Left lung (tissue), 10 donors: Measurements from ENCODE around the gene C21orf91. TPM values are rescaled to one million over a fixed set of nuclear protein-coding genes. Genes with fewer than 3 reads are reported as not detected.
A peak's percentile ranks its signal among the peaks of the same experiment; 100 is the strongest.

Experiments used
- ATAC-seq: fragments of 200-7000 bp; cut with Tn5 transposase; one replicate; pipeline ENCODE4 v1.9.1; 2020; ENCODE audit warnings: moderate library complexity
- DNase-seq, 4 donors: peaks; one replicate each; pipeline ENCODE4 v3.0.0-alpha.2; 2013 to 2020
- H3K27ac ChIP-seq, 2 donors: fragments of 200-600 bp; sonication (generic) in 1 of 2; one replicate each; pipeline versions ENCODE4 v1.5.0 to v1.8.0; 2020 to 2021
- H3K27me3 ChIP-seq, 2 donors: fragments of 200-600 bp; sonication (generic) in 1 of 2; one replicate each; pipeline versions ENCODE4 v1.5.0 to v1.8.0; 2020 to 2021
- H3K36me3 ChIP-seq, 2 donors: fragments of 200-600 bp; sonication (generic) in 1 of 2; one replicate each; pipeline versions ENCODE4 v1.5.0 to v1.8.0; 2020 to 2021
- H3K4me1 ChIP-seq, 2 donors: fragments of 200-600 bp; one replicate each; pipeline ENCODE4 v1.8.0; 2021
- H3K4me3 ChIP-seq, 2 donors: fragments of 200-600 bp; sonication (generic) in 1 of 2; one replicate each; pipeline versions ENCODE4 v1.5.0 to v1.8.0; 2020 to 2021; ENCODE audit warnings: mild to moderate bottlenecking in 1 of 2
- H3K9me3 ChIP-seq, 2 donors: fragments of 200-600 bp; sonication (generic) in 1 of 2; one replicate each; pipeline versions ENCODE4 v1.5.0 to v1.8.0; 2020 to 2021
- intact Hi-C, 2 donors: fragments of 100-400 bp; cut with DNase I; formaldehyde crosslinking; loops; one replicate each; pipeline versions ENCODE4 v1.11.2 to v1.14.2; 2022
- polyA plus RNA-seq, 6 donors: library from polyadenylated mRNA; unstranded; fragments of 120-200 nt; gene quantifications; one replicate each; pipeline ENCODE4 v1.2.1, GENCODE V29; 2013; ENCODE audit not compliant: insufficient read length in 6 of 6
- total RNA-seq, 2 donors: library from RNA; stranded (reverse); fragmentation: NEBNext Ultra II Directional; extraction: Animal tissue kit (Norgen Biotek cat#: 25700); gene quantifications; one replicate each; pipeline ENCODE4 v1.2.1, GENCODE V29; 2021
- TF ChIP-seq, protein P1 (sequence below), 2 donors: fragments of 200-600 bp; sonication (generic) in 1 of 2; IDR thresholded peaks; one replicate each; pipeline versions ENCODE4 v1.5.0 to v1.8.0; 2021; ENCODE audit warnings: antibody characterized with exemption in 2 of 2
- donor health status: DM: no; HTN: yes; CAD: no.
- donor health status: DM: no; HTN: no; CAD: no.

The C21orf91 gene
- total and polyA plus RNA-seq, 8 donors, result 10.8 to 24.1 (median 20.5) TPM

DNA sequence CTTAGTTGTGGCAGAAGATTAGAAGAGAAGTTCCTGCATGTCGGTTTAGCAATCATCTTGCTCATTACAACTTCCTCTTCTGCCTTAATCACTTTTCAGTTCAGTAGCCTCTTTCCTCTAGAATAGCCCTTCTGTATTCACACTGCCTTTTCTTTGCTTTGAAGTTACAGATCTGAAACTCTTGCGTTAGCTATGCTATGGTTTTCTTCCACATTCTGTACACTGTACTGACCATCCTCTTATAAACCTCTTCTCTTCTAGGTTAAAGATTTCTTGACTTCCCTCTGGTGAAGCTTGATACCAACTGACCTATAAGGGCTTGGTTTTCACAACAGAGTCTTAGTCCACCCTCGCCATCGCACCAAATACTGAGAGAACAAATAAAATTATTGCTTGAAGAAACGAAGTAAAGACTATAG lies 35.0 kb downstream of the C21orf91 start:
- Histone ChIP-seq H3K36me3 (peaks cover 0 to 23% of the 10 kb centered on the region in 2 donors), H3K9me3 (no peaks in the 10 kb centered on the region), H3K27ac (peak overlapping the region in 1 of 2 donors; percentile 83), H3K4me3 (no peak overlapping the region), H3K4me1 (peaks cover 0 to 75% of the 10 kb centered on the region in 2 donors), H3K27me3 (no peaks in the 10 kb centered on the region)
- DNase-seq, result no peak
- TF ChIP-seq, protein P1, sequence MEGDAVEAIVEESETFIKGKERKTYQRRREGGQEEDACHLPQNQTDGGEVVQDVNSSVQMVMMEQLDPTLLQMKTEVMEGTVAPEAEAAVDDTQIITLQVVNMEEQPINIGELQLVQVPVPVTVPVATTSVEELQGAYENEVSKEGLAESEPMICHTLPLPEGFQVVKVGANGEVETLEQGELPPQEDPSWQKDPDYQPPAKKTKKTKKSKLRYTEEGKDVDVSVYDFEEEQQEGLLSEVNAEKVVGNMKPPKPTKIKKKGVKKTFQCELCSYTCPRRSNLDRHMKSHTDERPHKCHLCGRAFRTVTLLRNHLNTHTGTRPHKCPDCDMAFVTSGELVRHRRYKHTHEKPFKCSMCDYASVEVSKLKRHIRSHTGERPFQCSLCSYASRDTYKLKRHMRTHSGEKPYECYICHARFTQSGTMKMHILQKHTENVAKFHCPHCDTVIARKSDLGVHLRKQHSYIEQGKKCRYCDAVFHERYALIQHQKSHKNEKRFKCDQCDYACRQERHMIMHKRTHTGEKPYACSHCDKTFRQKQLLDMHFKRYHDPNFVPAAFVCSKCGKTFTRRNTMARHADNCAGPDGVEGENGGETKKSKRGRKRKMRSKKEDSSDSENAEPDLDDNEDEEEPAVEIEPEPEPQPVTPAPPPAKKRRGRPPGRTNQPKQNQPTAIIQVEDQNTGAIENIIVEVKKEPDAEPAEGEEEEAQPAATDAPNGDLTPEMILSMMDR (IDR thresholded peaks at IDR 0.05), result no peak
- ATAC-seq, result peak; percentile 53
- intact Hi-C loops, result no loop called here

DNA sequence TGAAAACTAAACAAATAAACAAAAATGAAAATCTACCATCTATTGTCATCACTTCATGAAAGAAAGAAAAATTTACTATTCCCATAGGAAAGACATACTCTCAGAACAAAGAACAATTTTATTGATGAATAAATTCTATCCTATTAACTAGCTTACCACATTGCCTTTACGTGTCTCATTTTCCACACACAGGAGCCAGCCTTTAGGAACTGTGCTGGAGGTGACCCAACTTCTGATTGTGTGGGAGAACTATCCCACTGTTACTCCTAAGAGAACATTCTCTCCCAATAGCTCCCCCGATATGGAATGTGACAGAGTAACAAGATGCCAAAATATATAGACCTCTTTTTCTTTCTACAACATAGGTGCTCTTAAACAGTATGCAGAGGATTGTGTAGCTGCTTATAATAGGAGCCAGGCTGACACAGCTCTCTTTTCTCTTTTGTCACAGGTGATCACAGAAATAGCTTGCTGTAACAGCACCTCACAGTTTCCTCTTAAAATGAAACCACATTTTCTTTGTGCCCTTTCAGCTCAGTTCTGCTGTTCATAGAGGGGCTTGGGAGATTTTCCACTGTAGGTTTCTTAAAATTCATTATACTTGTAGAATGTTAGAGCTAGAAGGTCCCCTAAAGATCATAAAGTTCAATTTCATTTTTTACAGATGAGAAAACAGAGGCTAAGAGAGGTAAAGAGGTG lies 35.5 kb downstream of the C21orf91 start:
- no peak overlapping the region for H3K4me3 ChIP-seq
- H3K36me3 ChIP-seq, result peaks cover 0 to 23% of the 10 kb centered on the region in 2 donors
- H3K4me1 ChIP-seq, result peaks cover 0 to 75% of the 10 kb centered on the region in 2 donors
- intact Hi-C loops, result no loop called here
- TF ChIP-seq, protein P1 (IDR thresholded peaks at IDR 0.05), result no peak
- no peaks in the 10 kb centered on the region for H3K27me3 ChIP-seq
- H3K27ac ChIP-seq, result peak overlapping the region in 1 of 2 donors; percentile 83
- no peaks in the 10 kb centered on the region for H3K9me3 ChIP-seq
- no peak for DNase-seq
- peak; percentile 32 for ATAC-seq

DNA sequence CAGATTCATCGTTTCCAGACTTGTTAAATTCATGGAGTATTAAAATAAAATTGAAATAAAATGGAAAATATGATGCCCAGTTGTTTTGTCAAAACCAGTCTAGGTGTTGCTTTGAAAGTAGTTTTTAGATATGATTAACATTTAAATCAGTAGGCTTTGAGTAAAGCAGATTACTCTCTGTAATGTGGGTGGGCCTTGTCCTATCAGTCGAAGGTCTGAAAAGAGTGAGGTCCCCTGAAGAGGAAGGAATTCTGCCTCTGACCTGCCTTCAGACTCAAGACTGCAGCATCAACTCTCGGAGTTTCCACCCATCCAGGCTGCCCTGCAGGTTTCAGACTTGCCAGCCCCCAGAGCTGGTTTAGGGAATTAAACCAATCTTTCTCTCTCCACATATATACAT lies 36.2 kb downstream of the C21orf91 start:
- intact Hi-C loops, result no loop called here
- H3K4me1 ChIP-seq, result peaks cover 0 to 70% of the 10 kb centered on the region in 2 donors
- no peaks in the 10 kb centered on the region for H3K27me3 ChIP-seq
- H3K27ac ChIP-seq, result peak overlapping the region in 1 of 2 donors; percentile 83
- ATAC-seq (no peak), DNase-seq (no peak)
- no peak overlapping the region for H3K4me3 ChIP-seq
- no peaks in the 10 kb centered on the region for H3K9me3 ChIP-seq
- peaks cover 0 to 23% of the 10 kb centered on the region in 2 donors for H3K36me3 ChIP-seq
- TF ChIP-seq, protein P1 (IDR thresholded peaks at IDR 0.05), result no peak

DNA sequence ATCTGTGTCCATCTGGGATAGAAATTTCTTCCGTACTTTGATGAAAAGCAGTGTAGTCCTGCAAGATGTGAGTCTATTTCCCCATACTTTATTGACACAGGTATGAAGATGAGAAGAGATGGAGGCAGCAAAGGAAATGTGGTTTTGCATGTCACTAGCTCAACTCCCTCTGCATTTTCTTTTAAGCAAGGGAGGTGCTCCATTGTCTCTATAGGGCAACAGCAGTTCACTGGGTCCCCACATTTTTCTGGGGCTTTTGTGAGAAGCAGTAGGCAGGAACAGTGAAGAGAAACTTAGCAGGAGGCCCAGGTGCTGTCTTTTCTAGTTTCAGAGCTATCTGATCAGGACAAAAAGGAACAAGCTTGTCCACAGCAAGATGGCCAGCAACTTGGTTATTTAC lies 37.1 kb downstream of the C21orf91 start:
- Histone ChIP-seq H3K9me3 (no peaks in the 10 kb centered on the region), H3K4me1 (peaks cover 0 to 64% of the 10 kb centered on the region in 2 donors), H3K4me3 (no peak overlapping the region), H3K27me3 (no peaks in the 10 kb centered on the region), H3K36me3 (peaks cover 0 to 23% of the 10 kb centered on the region in 2 donors), H3K27ac (peak overlapping the region in 1 of 2 donors; percentile 15)
- no peak for DNase-seq
- ATAC-seq, result no peak
- intact Hi-C loops, result no loop called here
- TF ChIP-seq, protein P1 (IDR thresholded peaks at IDR 0.05), result no peak

DNA sequence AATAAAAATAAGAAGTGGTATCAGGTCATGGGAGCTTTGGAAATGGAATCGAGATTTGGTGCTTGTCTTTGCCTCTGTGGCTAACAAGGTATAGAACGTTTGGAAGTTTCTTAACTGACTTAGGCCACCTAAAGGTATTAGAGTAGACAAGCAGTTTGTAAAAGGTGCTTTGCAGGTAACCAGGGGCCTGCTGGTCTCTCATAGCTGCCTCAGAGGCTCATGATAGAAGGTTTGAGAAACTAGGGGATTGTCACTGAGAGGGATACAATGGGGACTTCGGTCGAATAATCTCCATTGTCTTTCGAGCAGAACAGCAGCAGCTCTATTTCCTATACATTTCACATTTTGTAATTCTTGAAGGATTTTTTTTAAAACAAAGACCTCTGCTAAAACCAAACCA lies 37.6 kb downstream of the C21orf91 start:
- H3K4me3 ChIP-seq, result no peak overlapping the region
- no peak for ATAC-seq

More for the DNA sequence above, 37.6 kb downstream of the C21orf91 start:
- Histone ChIP-seq H3K4me1 (peaks cover 0 to 67% of the 10 kb centered on the region in 2 donors), H3K36me3 (peaks cover 0 to 17% of the 10 kb centered on the region in 2 donors), H3K27ac (peak overlapping the region in 1 of 2 donors; percentile 72), H3K9me3 (no peaks in the 10 kb centered on the region), H3K27me3 (no peaks in the 10 kb centered on the region)
- intact Hi-C loops, result no loop called here
- TF ChIP-seq, protein P1 (IDR thresholded peaks at IDR 0.05), result no peak
- DNase-seq, result no peak
